DMS79 (cell line): ENCODE measurements around the gene MT2A.
"Not testable (repeated sequence)": the region's sequence is repeated elsewhere in the genome, so short reads cannot be mapped to it uniquely, and the experiment has no call there.

Experiments
- DNase-seq: peaks from one replicate; lab custom pipeline; 2025; lab: John Stamatoyannopoulos, UW

Gene MT2A

GRCh38 chr16:56621665-56622445 is 13.5 kb downstream of the MT2A start:
- DNase-seq, result not testable (repeated sequence)

GRCh38 chr16:56623184-56623583 is 14.8 kb downstream of the MT2A start:
- not testable (repeated sequence) for DNase-seq

- DNase-seq, result no peak
These were observed 15.3 kb downstream of the MT2A start for GRCh38 chr16:56623637-56624036.

GRCh38 chr16:56625140-56625942 is 17.0 kb downstream of the MT2A start, which contains the start of gene MT1E:
Gene MT1E (plus strand): TSS chr16:56625781. CDS start chr16:56625852, 71 bp downstream.
- no peak for DNase-seq

GRCh38 chr16:56625943-56626654 is 17.7 kb downstream of the MT2A start:
- no peak for DNase-seq

- no peak for DNase-seq
These were observed 18.3 kb downstream of the MT2A start for GRCh38 chr16:56626685-56627084.

GRCh38 chr16:56628486-56629350 is 20.3 kb downstream of the MT2A start:
- DNase-seq, result no peak

GRCh38 chr16:56629531-56629930 is 21.1 kb downstream of the MT2A start:
- DNase-seq, result no peak

GRCh38 chr16:56630134-56630533 is 21.8 kb downstream of the MT2A start:
- no peak for DNase-seq

- no peak for DNase-seq
These were observed 22.8 kb downstream of the MT2A start for GRCh38 chr16:56631197-56631596.

GRCh38 chr16:56631832-56632155 is 23.4 kb downstream of the MT2A start:
- DNase-seq, result no peak

- no peak for DNase-seq
These were observed 23.9 kb downstream of the MT2A start, which contains the start of gene MT1M for GRCh38 chr16:56632156-56632847. Gene MT1M (plus strand): TSS chr16:56632659. CDS start chr16:56632732, 73 bp downstream.

GRCh38 chr16:56632848-56633365 is 24.5 kb downstream of the MT2A start:
- no peak for DNase-seq

GRCh38 chr16:56633535-56633934 is 25.2 kb downstream of the MT2A start:
- DNase-seq, result no peak

- DNase-seq, result no peak
These were observed 26.5 kb downstream of the MT2A start for GRCh38 chr16:56634715-56635440.

- DNase-seq, result no peak
These were observed 27.1 kb downstream of the MT2A start for GRCh38 chr16:56635441-56635967.

- DNase-seq, result no peak
These were observed 28.4 kb downstream of the MT2A start for GRCh38 chr16:56636616-56637413.

- DNase-seq, result no peak
These were observed 29.7 kb downstream of the MT2A start, which contains the start of gene MT1A for GRCh38 chr16:56637814-56638750. Gene MT1A (plus strand): TSS chr16:56638666. CDS start chr16:56638739, 73 bp downstream.
